Activated T-helper 2 cell treated with anti-CD3 and anti-CD28 coated beads, Interferon-gamma antibody, Interleukin-2, Interleukin-4, amounts not matched to agents 10 μg/mL and 5 μg/mL and 100 μg/mL, durations not matched to agents 14 hours and 24 hours and 36 hours (primary cell): ENCODE results near the gene IL16. TPM values are rescaled to one million over a fixed set of nuclear protein-coding genes. Genes with fewer than 3 reads are reported as not detected.

Experiments
- DNase-seq: peaks from one replicate; pipeline ENCODE4 v3.0.0; 2021; ENCODE audit warnings: low spot score
- H3K27ac Mint-ChIP-seq: one replicate; pipeline ENCODE4 v1.8.0; 2021; ENCODE audit warnings: mixed read lengths
- H3K27me3 Mint-ChIP-seq: one replicate; pipeline ENCODE4 v1.8.0; 2021; ENCODE audit warnings: low read depth, mixed read lengths
- H3K36me3 Mint-ChIP-seq: one replicate; pipeline ENCODE4 v1.8.0; 2021; ENCODE audit warnings: low read depth, mixed read lengths
- H3K4me1 Mint-ChIP-seq: one replicate; pipeline ENCODE4 v1.8.0; 2021; ENCODE audit warnings: low read depth, mixed read lengths
- H3K4me3 Mint-ChIP-seq: one replicate; pipeline ENCODE4 v1.8.0; 2021; ENCODE audit warnings: low read depth, mild to moderate bottlenecking, moderate library complexity, mixed read lengths
- H3K9me3 Mint-ChIP-seq: one replicate; pipeline ENCODE4 v1.8.0; 2021; ENCODE audit warnings: mixed read lengths
- intact Hi-C: fragments of 100-400 bp; cut with micrococcal nuclease; formaldehyde crosslinking; loops from one replicate; pipeline ENCODE4 v1.15.1; 2023
- total RNA-seq: library from RNA; stranded (reverse); gene quantifications from 2 replicates; pipeline ENCODE4 v1.2.3, GENCODE V29; 2022

IL16 gene
- total RNA-seq, 1 donor from 2014 or later, result 42.3 TPM

- intact Hi-C loops, result no loop called here
- H3K27me3 Mint-ChIP-seq, result no peaks in the 10 kb centered on the region
- DNase-seq, result no peak
- H3K4me3 Mint-ChIP-seq, result no peak overlapping the region
- peaks cover 24% of the 10 kb centered on the region for H3K4me1 Mint-ChIP-seq
- no peak overlapping the region for H3K27ac Mint-ChIP-seq
- H3K36me3 Mint-ChIP-seq, result no peaks in the 10 kb centered on the region
- no peaks in the 10 kb centered on the region for H3K9me3 Mint-ChIP-seq
Measured at GRCh38 chr15:81163961-81164800, 32.5 kb upstream of the IL16 start.

GRCh38 chr15:81165535-81165934 is 31.1 kb upstream of the IL16 start:
- Mint-ChIP-seq H3K36me3 (no peaks in the 10 kb centered on the region), H3K4me1 (peaks cover 24% of the 10 kb centered on the region), H3K27me3 (no peaks in the 10 kb centered on the region), H3K9me3 (no peaks in the 10 kb centered on the region), H3K4me3 (no peak overlapping the region), H3K27ac (no peak overlapping the region)
- no peak for DNase-seq
- intact Hi-C loops, result no loop called here

GRCh38 chr15:81166636-81167305 is 29.9 kb upstream of the IL16 start:
- intact Hi-C loops, result no loop called here
- Mint-ChIP-seq H3K36me3 (no peaks in the 10 kb centered on the region), H3K27ac (no peak overlapping the region), H3K4me3 (no peak overlapping the region), H3K4me1 (peaks cover 13% of the 10 kb centered on the region), H3K27me3 (peaks cover 8% of the 10 kb centered on the region), H3K9me3 (no peaks in the 10 kb centered on the region)
- DNase-seq, result no peak

GRCh38 chr15:81168131-81168526 is 28.6 kb upstream of the IL16 start:
- Mint-ChIP-seq H3K4me1 (peaks cover 8% of the 10 kb centered on the region), H3K9me3 (no peaks in the 10 kb centered on the region), H3K27ac (no peak overlapping the region), H3K27me3 (peaks cover 14% of the 10 kb centered on the region), H3K4me3 (no peak overlapping the region), H3K36me3 (no peaks in the 10 kb centered on the region)
- no peak for DNase-seq
- intact Hi-C loops, result no loop called here

GRCh38 chr15:81168644-81169043 is 28.0 kb upstream of the IL16 start:
- Mint-ChIP-seq H3K36me3 (no peaks in the 10 kb centered on the region), H3K4me3 (no peak overlapping the region), H3K4me1 (peaks cover 8% of the 10 kb centered on the region), H3K27me3 (peaks cover 14% of the 10 kb centered on the region), H3K9me3 (no peaks in the 10 kb centered on the region), H3K27ac (no peak overlapping the region)
- intact Hi-C loops, result no loop called here
- DNase-seq, result no peak

GRCh38 chr15:81170511-81170910 is 26.2 kb upstream of the IL16 start:
- peaks cover 4% of the 10 kb centered on the region for H3K4me1 Mint-ChIP-seq
- no peak overlapping the region for H3K4me3 Mint-ChIP-seq
- no peaks in the 10 kb centered on the region for H3K36me3 Mint-ChIP-seq
- DNase-seq, result no peak
- intact Hi-C loops, result no loop called here
- H3K27ac Mint-ChIP-seq, result no peak overlapping the region
- H3K27me3 Mint-ChIP-seq, result peaks cover 14% of the 10 kb centered on the region
- no peaks in the 10 kb centered on the region for H3K9me3 Mint-ChIP-seq

GRCh38 chr15:81171286-81171685 is 25.4 kb upstream of the IL16 start:
- Mint-ChIP-seq H3K27ac (no peak overlapping the region), H3K4me1 (peaks cover 4% of the 10 kb centered on the region), H3K4me3 (no peak overlapping the region), H3K36me3 (no peaks in the 10 kb centered on the region), H3K27me3 (peaks cover 14% of the 10 kb centered on the region), H3K9me3 (no peaks in the 10 kb centered on the region)
- DNase-seq, result no peak
- intact Hi-C loops, result no loop called here

GRCh38 chr15:81174125-81174791 is 22.4 kb upstream of the IL16 start:
- intact Hi-C loops, result no loop called here
- Mint-ChIP-seq H3K4me3 (no peak overlapping the region), H3K36me3 (no peaks in the 10 kb centered on the region), H3K9me3 (no peaks in the 10 kb centered on the region), H3K27ac (no peak overlapping the region), H3K27me3 (peaks cover 17% of the 10 kb centered on the region), H3K4me1 (no peaks in the 10 kb centered on the region)
- no peak for DNase-seq

- Mint-ChIP-seq H3K4me3 (no peak overlapping the region), H3K36me3 (no peaks in the 10 kb centered on the region), H3K27me3 (peaks cover 17% of the 10 kb centered on the region), H3K4me1 (no peaks in the 10 kb centered on the region), H3K9me3 (no peaks in the 10 kb centered on the region), H3K27ac (no peak overlapping the region)
- no peak for DNase-seq
- intact Hi-C loops, result no loop called here
Measured at GRCh38 chr15:81174792-81175327, 21.8 kb upstream of the IL16 start.

- Mint-ChIP-seq H3K4me3 (no peak overlapping the region), H3K4me1 (no peaks in the 10 kb centered on the region), H3K27ac (no peak overlapping the region), H3K36me3 (no peaks in the 10 kb centered on the region), H3K27me3 (peaks cover 17% of the 10 kb centered on the region), H3K9me3 (no peaks in the 10 kb centered on the region)
- intact Hi-C loops, result no loop called here
- no peak for DNase-seq
Measured at GRCh38 chr15:81175496-81175895, 21.2 kb upstream of the IL16 start.

GRCh38 chr15:81176291-81176893 is 20.3 kb upstream of the IL16 start:
- no peaks in the 10 kb centered on the region for H3K9me3 Mint-ChIP-seq
- H3K4me1 Mint-ChIP-seq, result no peaks in the 10 kb centered on the region

GRCh38 chr15:81178365-81178764 is 18.3 kb upstream of the IL16 start:
- no peak for DNase-seq

More at GRCh38 chr15:81176291-81176893, 20.3 kb upstream of the IL16 start:
- H3K4me3 Mint-ChIP-seq, result no peak overlapping the region
- H3K36me3 Mint-ChIP-seq, result no peaks in the 10 kb centered on the region
- H3K27ac Mint-ChIP-seq, result no peak overlapping the region
- DNase-seq, result no peak
- intact Hi-C loops, result no loop called here
- peaks cover 17% of the 10 kb centered on the region for H3K27me3 Mint-ChIP-seq

More at GRCh38 chr15:81178365-81178764, 18.3 kb upstream of the IL16 start:
- intact Hi-C loops, result no loop called here
- no peaks in the 10 kb centered on the region for H3K36me3 Mint-ChIP-seq
- H3K27ac Mint-ChIP-seq, result no peak overlapping the region
- no peaks in the 10 kb centered on the region for H3K9me3 Mint-ChIP-seq
- H3K4me1 Mint-ChIP-seq, result no peaks in the 10 kb centered on the region
- no peak overlapping the region for H3K4me3 Mint-ChIP-seq
- H3K27me3 Mint-ChIP-seq, result peaks cover 27% of the 10 kb centered on the region
